MM.1S (cell line): ENCODE data around the gene TREX2.

Experiments
- DNase-seq: peaks from one replicate; pipeline ENCODE4 v3.0.0-alpha.2; 2015
- H2AFZ ChIP-seq: fragments of 300-600 bp; sonication (generic); 2 replicates; pipeline ENCODE4 v1.6.0; 2016; ENCODE audit warnings: antibody characterized with exemption, low read length
- H3F3A ChIP-seq: fragments of 300-600 bp; sonication (generic); 2 replicates; pipeline ENCODE4 v1.6.1; 2016; ENCODE audit warnings: mild to moderate bottlenecking, antibody characterized with exemption, low read length, moderate library complexity, mixed read lengths; ENCODE audit not compliant: insufficient read depth
- H3K27ac ChIP-seq: fragments of 300-600 bp; sonication (generic); 2 replicates; pipeline ENCODE4 v1.5.1; 2016; ENCODE audit warnings: mild to moderate bottlenecking, low read length
- H3K27me3 ChIP-seq: fragments of 300-600 bp; sonication (generic); replicated peaks from 2 replicates; pipeline ENCODE4 v1.6.0; 2016; ENCODE audit warnings: low read length; ENCODE audit not compliant: insufficient read depth
- H3K36me3 ChIP-seq: fragments of 300-600 bp; sonication (generic); replicated peaks from 2 replicates; pipeline ENCODE4 v1.6.1; 2016; ENCODE audit warnings: mild to moderate bottlenecking, low read length, mixed read lengths; ENCODE audit not compliant: insufficient read depth
- H3K4me1 ChIP-seq: fragments of 300-600 bp; sonication (generic); 2 replicates; pipeline ENCODE4 v1.6.1; 2016; ENCODE audit warnings: low read length, mixed read lengths
- H3K4me2 ChIP-seq: fragments of 300-600 bp; sonication (generic); 2 replicates; pipeline ENCODE4 v1.6.0; 2016; ENCODE audit warnings: low read depth, low read length
- H3K4me3 ChIP-seq: fragments of 300-600 bp; sonication (generic); 2 replicates; pipeline ENCODE4 v1.5.1; 2016; ENCODE audit warnings: low read length, mixed read lengths
- H3K79me2 ChIP-seq: fragments of 300-600 bp; sonication (generic); 2 replicates; pipeline ENCODE4 v1.6.1; 2016; ENCODE audit warnings: mixed run types, low read length, mixed read lengths
- H3K9ac ChIP-seq: fragments of 300-600 bp; sonication (generic); 2 replicates; pipeline ENCODE4 v1.6.1; 2016; ENCODE audit warnings: low read length, mixed read lengths
- H3K9me2 ChIP-seq: fragments of 300-600 bp; sonication (generic); replicated peaks from 2 replicates; pipeline ENCODE4 v1.6.1; 2016; ENCODE audit warnings: mild to moderate bottlenecking, low read length, mixed read lengths; ENCODE audit not compliant: insufficient read depth
- H3K9me3 ChIP-seq: fragments of 300-600 bp; sonication (generic); replicated peaks from 2 replicates; pipeline ENCODE4 v1.6.1; 2016; ENCODE audit warnings: mild to moderate bottlenecking, low read length, mixed read lengths; ENCODE audit not compliant: insufficient read depth
- H4K20me1 ChIP-seq: fragments of 300-600 bp; sonication (generic); 2 replicates; pipeline ENCODE4 v1.6.1; 2016; ENCODE audit warnings: mild to moderate bottlenecking, low read length, moderate library complexity, mixed read lengths; ENCODE audit not compliant: insufficient read depth
- EZH2 ChIP-seq: fragments of 300-600 bp; sonication (generic); optimal IDR thresholded peaks from 2 replicates; pipeline ENCODE3; 2017; ENCODE audit warnings: low read depth, mild to moderate bottlenecking, antibody characterized with exemption, low read length, mixed read lengths
- EZH2phosphoT487 ChIP-seq: fragments of 300-600 bp; sonication (generic); IDR thresholded peaks from 2 replicates; pipeline ENCODE4 v1.6.1; 2018; ENCODE audit warnings: antibody characterized with exemption, low read length
- TF ChIP-seq, protein P1 (sequence below): fragments of 300-600 bp; sonication (generic); IDR thresholded peaks from 2 replicates; pipeline ENCODE4 v1.5.1; 2016; ENCODE audit warnings: antibody characterized with exemption, low read length, mixed read lengths

TREX2 gene

DNA sequence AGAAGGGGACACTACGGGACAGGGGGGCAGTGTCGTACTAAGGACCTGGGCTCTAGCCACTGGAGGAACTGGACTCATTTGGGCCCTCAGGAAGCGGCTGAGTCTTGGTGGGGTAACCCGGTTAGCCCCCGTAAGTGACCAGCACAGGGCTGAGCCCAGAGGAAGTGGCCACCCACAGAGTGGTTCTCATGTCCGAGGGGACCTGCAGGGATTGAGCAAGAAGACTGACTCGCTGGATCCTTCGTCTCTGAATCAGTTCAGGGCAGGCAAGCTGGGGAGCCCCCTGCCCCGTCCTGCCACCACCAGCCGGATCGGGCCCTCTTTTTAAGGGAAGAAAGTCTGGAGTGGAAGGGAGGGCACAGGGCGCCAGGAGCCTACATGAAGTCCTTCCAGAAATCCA, 48.2 kb upstream of the TREX2 start:
- TF ChIP-seq, protein P1, sequence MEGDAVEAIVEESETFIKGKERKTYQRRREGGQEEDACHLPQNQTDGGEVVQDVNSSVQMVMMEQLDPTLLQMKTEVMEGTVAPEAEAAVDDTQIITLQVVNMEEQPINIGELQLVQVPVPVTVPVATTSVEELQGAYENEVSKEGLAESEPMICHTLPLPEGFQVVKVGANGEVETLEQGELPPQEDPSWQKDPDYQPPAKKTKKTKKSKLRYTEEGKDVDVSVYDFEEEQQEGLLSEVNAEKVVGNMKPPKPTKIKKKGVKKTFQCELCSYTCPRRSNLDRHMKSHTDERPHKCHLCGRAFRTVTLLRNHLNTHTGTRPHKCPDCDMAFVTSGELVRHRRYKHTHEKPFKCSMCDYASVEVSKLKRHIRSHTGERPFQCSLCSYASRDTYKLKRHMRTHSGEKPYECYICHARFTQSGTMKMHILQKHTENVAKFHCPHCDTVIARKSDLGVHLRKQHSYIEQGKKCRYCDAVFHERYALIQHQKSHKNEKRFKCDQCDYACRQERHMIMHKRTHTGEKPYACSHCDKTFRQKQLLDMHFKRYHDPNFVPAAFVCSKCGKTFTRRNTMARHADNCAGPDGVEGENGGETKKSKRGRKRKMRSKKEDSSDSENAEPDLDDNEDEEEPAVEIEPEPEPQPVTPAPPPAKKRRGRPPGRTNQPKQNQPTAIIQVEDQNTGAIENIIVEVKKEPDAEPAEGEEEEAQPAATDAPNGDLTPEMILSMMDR = no peak
- TF ChIP-seq EZH2phosphoT487 (no peak), EZH2 (no peak)
- H3K4me3 ChIP-seq = no peak overlapping the region
- no peaks in the 10 kb centered on the region for H3F3A ChIP-seq
- H3K4me1 ChIP-seq = no peaks in the 10 kb centered on the region
- no peak overlapping the region for H3K4me2 ChIP-seq
- no peak overlapping the region for H3K27ac ChIP-seq
- no peaks in the 10 kb centered on the region for H3K9me3 ChIP-seq
- H3K9me2 ChIP-seq = no peaks in the 10 kb centered on the region
- DNase-seq = no peak
- no peak overlapping the region for H2AFZ ChIP-seq
- peaks cover 46% of the 10 kb centered on the region for H3K27me3 ChIP-seq
- no peaks in the 10 kb centered on the region for H4K20me1 ChIP-seq
- no peak overlapping the region for H3K9ac ChIP-seq
- no peaks in the 10 kb centered on the region for H3K36me3 ChIP-seq
- no peaks in the 10 kb centered on the region for H3K79me2 ChIP-seq

DNA sequence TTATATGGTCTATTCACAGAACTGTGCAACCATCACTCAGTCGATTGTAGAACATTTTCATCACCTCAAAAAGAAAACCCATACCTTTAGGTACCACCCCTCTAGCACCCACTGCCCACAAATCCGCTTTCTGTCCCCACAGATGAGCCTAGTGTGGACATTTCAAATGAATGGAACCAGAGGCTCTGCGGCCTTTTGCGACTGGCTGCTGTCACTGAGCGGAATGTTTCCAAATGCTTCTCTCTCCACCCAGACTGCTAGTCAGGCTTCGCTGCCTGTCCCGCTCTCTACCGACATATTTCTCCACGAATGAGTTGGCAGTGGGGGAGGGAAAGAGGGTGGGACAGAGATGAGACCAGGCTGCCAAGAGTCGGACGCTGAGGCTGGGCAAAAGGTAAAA, 47.2 kb upstream of the TREX2 start:
- Histone ChIP-seq H3F3A (no peaks in the 10 kb centered on the region), H3K4me1 (no peaks in the 10 kb centered on the region)

DNA sequence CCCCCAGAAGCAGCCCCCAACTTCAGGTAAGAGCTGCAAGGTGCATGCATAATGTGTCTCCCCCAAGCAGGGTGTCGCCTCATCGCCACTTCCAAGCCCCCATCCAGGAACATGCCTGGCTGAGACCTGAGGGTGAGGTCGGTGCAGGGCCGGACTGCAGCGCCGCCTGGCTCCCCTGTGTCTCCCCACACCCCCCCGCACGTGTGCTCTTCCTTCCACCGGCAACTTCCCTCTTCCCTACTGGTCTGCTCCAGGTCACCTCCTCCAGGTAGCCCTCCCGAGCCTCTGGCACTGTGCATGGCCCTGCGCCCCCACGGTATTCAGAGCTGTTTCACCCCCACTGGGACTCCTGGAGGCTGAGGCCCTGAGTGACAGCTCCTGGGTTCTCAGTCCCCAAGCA, 46.7 kb upstream of the TREX2 start:
- Histone ChIP-seq H3K9ac (no peak overlapping the region), H3K27ac (no peak overlapping the region), H3K27me3 (peaks cover 56% of the 10 kb centered on the region), H3K9me3 (no peaks in the 10 kb centered on the region), H3K4me3 (no peak overlapping the region), H2AFZ (no peak overlapping the region), H3K79me2 (no peaks in the 10 kb centered on the region), H4K20me1 (no peaks in the 10 kb centered on the region), H3F3A (no peaks in the 10 kb centered on the region), H3K9me2 (no peaks in the 10 kb centered on the region), H3K4me1 (no peaks in the 10 kb centered on the region), H3K4me2 (no peak overlapping the region), H3K36me3 (no peaks in the 10 kb centered on the region)
- no peak for DNase-seq
- TF ChIP-seq EZH2phosphoT487 (no peak), EZH2 (no peak)
- TF ChIP-seq, protein P1 = no peak

More for the DNA sequence above, 47.2 kb upstream of the TREX2 start:
- TF ChIP-seq, protein P1 = no peak
- TF ChIP-seq EZH2phosphoT487 (no peak), EZH2 (no peak)
- Histone ChIP-seq H3K27ac (no peak overlapping the region), H4K20me1 (no peaks in the 10 kb centered on the region), H3K27me3 (peaks cover 53% of the 10 kb centered on the region), H3K79me2 (no peaks in the 10 kb centered on the region), H3K9me2 (no peaks in the 10 kb centered on the region), H3K36me3 (no peaks in the 10 kb centered on the region), H3K4me2 (no peak overlapping the region), H2AFZ (no peak overlapping the region), H3K9ac (no peak overlapping the region), H3K4me3 (no peak overlapping the region), H3K9me3 (no peaks in the 10 kb centered on the region)
- no peak for DNase-seq
